GM21423 (cell line): ENCODE data around the gene PXMP4.

Experiments
- ATAC-seq: cut with Tn5 transposase; IDR thresholded peaks from one replicate; pipeline ENCODE4 v1.9.1; 2021; ENCODE audit warnings: mild to moderate bottlenecking, moderate library complexity; ENCODE audit not compliant: unreplicated experiment

Gene PXMP4

GRCh38 chr20:33732166-33732970 is 12.3 kb upstream of the PXMP4 start:
- peak; percentile 53 for ATAC-seq

DNA sequence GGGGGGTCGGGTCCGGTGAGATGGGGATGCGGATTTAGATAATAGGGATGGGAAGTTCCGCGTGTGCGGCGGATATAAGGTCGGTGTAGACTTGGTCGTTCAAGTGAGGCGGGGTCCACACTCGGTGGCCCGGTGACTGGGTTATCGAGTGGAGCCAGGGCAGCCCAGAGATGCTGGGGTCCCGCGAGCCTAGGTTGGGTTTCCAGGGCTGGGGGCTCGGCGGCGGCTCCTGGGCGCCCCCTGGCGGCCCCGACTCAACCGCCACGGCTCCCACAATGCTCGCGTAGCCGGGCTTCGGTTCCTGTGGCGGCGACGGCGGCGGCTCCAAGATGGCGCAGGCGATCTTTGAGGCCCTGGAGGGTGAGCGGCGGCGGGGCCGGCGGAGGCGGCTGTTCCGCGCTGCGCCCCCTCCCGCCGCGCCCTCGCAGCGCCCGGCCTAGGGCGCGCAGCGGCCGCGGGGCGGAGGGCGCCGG is 11.6 kb upstream of the PXMP4 start, which contains the start of gene ZNF341:
TSS of gene ZNF341 (plus strand) at position 304 of the 473 bp plus-strand sequence. CDS start at position 330, 26 bp downstream.
- peak; percentile 69 for ATAC-seq

GRCh38 chr20:33730946-33731692 is 11.0 kb upstream of the PXMP4 start:
- no peak for ATAC-seq

DNA sequence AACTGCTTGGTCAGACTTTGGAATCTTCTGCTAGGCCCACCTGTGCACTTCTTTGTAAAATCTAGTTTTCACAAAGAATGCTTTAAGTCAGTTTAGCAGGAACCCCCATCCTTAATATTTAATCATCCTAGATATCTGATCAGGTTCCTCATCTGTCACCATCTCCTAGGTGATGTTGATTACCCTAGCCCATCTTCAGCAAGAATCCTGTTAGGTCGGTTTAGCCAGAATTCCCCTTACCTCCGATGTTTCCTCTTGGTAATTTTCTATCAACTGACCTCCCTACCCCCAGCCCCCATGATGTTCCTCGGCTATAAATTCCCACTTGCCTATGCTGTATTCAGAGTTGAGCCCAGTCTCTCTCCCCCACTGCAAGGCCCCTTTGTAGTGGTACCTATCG is 9.0 kb upstream of the PXMP4 start:
- ATAC-seq: no peak

GRCh38 chr20:33728463-33728862 is 8.4 kb upstream of the PXMP4 start:
- ATAC-seq: no peak

GRCh38 chr20:33727806-33728205 is 7.7 kb upstream of the PXMP4 start:
- no peak for ATAC-seq

- no peak for ATAC-seq
These were observed 7.0 kb upstream of the PXMP4 start for GRCh38 chr20:33727115-33727479.

DNA sequence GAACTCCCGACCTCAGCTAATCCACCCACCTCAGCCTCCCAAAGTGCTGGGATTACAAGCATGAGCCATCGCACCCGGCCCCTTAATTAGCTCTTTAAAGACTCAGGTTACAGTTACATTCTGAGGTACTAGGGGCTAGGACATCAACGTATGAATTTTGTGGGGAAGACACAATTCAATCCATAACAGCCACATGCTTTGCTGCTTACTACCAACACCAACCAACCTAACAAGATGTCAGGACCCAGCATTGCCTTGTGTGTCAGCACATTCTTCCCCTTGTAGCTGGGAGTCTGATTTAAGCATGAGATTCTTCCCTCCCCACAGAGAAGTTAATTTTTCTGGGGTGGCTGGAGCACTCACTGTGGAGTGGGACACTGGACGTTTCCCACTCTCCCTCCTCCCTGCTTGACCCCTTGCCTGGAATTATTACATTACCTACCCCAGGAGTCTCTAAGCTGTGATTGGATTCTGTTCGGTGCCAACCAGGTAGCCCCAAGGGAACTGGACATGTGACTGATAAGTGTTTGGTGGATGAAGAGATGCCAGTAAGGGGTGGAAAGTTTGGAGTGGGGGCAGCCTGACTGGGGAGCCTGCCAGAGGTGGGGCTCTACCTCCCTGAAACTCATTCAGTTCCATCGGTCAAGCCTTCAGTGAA is 5.6 kb upstream of the PXMP4 start:
- ATAC-seq: no peak

GRCh38 chr20:33724439-33725094 is 4.5 kb upstream of the PXMP4 start:
- ATAC-seq: no peak

GRCh38 chr20:33721391-33722140 is 1.5 kb upstream of the PXMP4 start:
- ATAC-seq: no peak

- no peak for ATAC-seq
These were observed 677 bp downstream of the PXMP4 start for GRCh38 chr20:33719277-33719988.

DNA sequence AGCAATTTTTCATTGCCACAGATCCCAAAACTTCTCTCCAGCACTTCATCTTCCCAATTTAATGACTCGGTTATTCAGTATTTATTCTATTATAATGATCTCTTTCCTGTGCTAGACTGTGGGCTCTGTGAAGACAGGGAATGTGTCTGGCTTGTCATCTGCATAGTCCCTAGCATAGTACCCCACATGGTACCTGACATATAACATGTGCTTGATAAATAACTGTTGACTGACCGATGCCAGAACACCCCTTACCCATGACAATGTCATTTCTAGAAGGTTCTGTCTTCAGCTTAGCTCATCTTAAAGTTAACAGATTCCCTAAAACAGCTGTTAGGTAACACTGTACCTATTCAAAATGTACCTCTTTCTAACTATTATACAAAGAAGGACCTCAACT is 3.6 kb downstream of the PXMP4 start:
- ATAC-seq: no peak

- no peak for ATAC-seq
These were observed 6.2 kb downstream of the PXMP4 start for GRCh38 chr20:33713865-33714367.

DNA sequence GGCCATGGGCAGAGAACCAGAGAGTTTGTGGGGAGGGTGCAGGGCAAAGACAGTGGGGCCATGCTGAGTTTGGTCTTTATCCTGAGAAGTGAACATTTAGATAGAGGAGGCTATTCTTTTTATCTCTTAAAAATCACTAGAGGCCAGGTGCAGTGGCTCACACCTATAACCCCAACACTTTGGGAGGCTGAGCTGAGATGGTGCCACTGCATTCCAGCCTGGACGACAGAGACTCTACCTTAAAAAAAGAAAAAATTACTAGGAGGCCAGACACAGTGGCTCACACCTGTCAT is 8.7 kb downstream of the PXMP4 start:
- ATAC-seq: no peak

DNA sequence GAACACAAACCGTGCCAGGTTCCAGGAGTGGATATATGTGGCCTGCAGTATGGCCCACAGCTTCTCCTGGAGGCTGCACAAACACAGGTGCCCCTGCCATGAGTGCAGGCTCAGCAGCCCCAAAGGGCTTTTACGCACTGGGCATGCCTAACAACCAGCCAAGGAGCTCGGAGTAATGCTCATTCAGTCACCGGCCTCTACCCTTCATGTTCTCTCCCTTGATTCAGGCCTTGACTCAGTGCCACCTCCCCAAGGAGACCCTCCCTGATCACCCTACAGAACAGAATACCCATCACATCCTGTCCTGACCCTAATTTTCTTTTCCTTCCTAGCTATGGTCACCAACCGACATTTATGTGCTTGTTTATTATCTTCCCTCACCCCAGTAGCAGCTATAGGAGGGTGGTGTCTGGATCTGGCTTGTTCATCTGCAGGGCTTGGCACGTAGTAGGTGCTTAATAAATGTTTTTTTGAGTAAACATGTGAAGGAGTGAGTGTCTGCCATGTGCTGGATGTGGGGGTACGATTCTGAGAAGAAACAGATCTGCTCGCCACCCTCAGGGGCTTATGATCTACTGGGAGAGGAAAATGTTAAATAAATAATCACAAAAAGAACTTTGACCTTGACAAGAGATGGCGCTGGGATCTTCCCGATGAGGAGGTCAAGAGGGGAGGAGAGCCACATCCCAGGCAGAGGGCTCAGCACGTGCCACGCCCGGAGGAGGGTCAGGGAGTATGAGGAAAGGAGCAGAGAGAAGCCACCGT is 9.2 kb downstream of the PXMP4 start:
- no peak for ATAC-seq

DNA sequence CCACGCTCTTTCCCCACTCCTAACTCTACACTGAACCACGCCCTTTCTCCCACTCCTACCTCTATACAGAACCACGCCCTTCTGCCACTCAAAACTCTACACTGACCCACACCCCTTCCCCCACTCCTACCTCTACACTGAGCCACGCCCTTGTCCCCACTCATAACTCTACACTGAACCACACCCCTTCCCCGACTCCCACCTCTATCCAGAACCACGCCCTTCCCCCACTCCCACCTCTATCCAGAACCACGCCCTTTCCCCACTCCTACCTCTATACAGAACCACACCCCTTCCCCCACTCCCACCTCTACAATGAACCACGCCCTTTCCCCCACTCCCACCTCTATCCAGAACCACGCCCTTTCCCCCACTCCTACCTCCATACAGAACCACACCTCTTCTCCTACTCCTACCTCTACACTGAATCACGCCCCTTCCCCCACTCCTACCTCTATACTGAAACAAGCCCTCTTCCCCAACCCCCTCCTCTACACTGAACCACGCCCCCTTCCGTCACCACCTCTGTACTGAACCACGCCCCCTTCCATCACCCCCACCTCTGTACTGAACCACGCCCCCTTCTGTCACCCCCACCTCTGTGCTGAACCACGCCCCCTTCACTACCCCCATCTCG is 10.1 kb downstream of the PXMP4 start:
- no peak for ATAC-seq

- ATAC-seq: no peak
These were observed 10.7 kb downstream of the PXMP4 start for GRCh38 chr20:33709398-33709797.

DNA sequence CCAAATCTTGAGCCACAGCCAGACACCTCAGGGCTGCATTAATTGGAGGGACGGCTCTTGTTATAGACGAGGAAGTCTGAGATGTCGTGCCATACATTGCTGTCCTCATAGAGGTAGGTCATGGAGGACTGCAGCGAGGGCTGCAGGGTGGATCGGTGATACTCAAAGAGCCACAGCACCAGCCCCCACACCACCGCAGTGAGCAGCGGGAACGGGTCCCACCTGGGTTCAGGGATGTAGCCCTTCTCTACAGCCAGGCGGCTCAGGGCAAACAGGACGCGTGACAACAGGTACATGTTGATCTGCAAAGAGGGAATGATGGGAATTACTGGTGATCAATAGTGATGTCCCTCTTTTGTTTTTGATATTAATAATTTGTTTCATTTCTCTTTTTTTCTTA is 12.4 kb downstream of the PXMP4 start:
- ATAC-seq: no peak
